Spleen (tissue), 11 donors: ENCODE results near the gene MIA2. TPM values are rescaled to one million over a fixed set of nuclear protein-coding genes. Genes with fewer than 3 reads are reported as not detected.
"Not testable (repeated sequence)": the region's sequence is repeated elsewhere in the genome, so short reads cannot be mapped to it uniquely, and the experiment has no call there.

Source experiments
- DNase-seq: peaks from one replicate; pipeline ENCODE4 v3.0.0-alpha.2; 2020
- H3K27ac ChIP-seq, 8 donors: fragments of 200-600 bp; sonication (generic) in 7 of 8; 1 replicate in 4 of 8; 2 replicates in 4 of 8; pipeline versions ENCODE4 v1.5.0 to v1.8.0; 2016 to 2021; ENCODE audit warnings: inconsistent platforms in 4 of 8, mild to moderate bottlenecking in 4 of 8, moderate library complexity in 1 of 8
- H3K27me3 ChIP-seq, 7 donors: fragments of 200-600 bp; sonication (generic) in 6 of 7; replicated peaks in 1 of 7; 1 replicate in 4 of 7; 2 replicates in 3 of 7; pipeline versions ENCODE4 v1.5.0 to v1.8.0; 2016 to 2021; ENCODE audit warnings: inconsistent platforms in 3 of 7, mild to moderate bottlenecking in 1 of 7
- H3K36me3 ChIP-seq, 6 donors: fragments of 200-600 bp; sonication (generic) in 5 of 6; 1 replicate in 4 of 6; 2 replicates in 2 of 6; pipeline versions ENCODE4 v1.5.0 to v1.8.0; 2016 to 2021; ENCODE audit warnings: inconsistent platforms in 2 of 6
- H3K4me1 ChIP-seq, 6 donors: fragments of 200-600 bp; sonication (generic) in 5 of 6; 1 replicate in 3 of 6; 2 replicates in 3 of 6; pipeline versions ENCODE4 v1.5.0 to v1.8.0; 2016 to 2021; ENCODE audit warnings: inconsistent platforms in 3 of 6
- H3K4me3 ChIP-seq, 8 donors: fragments of 200-600 bp; sonication (generic) in 7 of 8; 1 replicate in 4 of 8; 2 replicates in 4 of 8; pipeline versions ENCODE4 v1.5.0 to v1.8.0; 2016 to 2021; ENCODE audit warnings: inconsistent platforms in 4 of 8, mild to moderate bottlenecking in 4 of 8, moderate library complexity in 2 of 8
- H3K9me3 ChIP-seq, 8 donors: fragments of 200-600 bp; sonication (generic) in 7 of 8; 1 replicate in 4 of 8; 2 replicates in 4 of 8; pipeline versions ENCODE4 v1.5.0 to v1.8.0; 2016 to 2021; ENCODE audit warnings: inconsistent platforms in 4 of 8
- CTCF ChIP-seq, 11 experiments: fragments of 200-600 bp in 7 of 11; fragments of 450-650 bp in 4 of 11; sonication (generic) in 4 of 11; IDR thresholded peaks in 8 of 11; conservative IDR thresholded peaks in 3 of 11; 1 replicate in 7 of 11; 2 replicates in 4 of 11; pipeline versions ENCODE4 v1.4.0 to v1.8.0; 2016 to 2021; ENCODE audit warnings: antibody characterized with exemption in 11 of 11, inconsistent platforms in 4 of 11, mild to moderate bottlenecking in 1 of 11
- POLR2A ChIP-seq, 3 donors: fragments of 450-650 bp; IDR thresholded peaks; one replicate each; pipeline ENCODE4 v1.5.1; 2017; ENCODE audit warnings: antibody characterized with exemption in 3 of 3, mild to moderate bottlenecking in 1 of 3
- POLR2AphosphoS5 ChIP-seq, 3 donors: sonication (generic); formaldehyde crosslinking; IDR thresholded peaks; one replicate each; pipeline ENCODE4 v1.5.1; 2017; ENCODE audit warnings: antibody characterized with exemption in 3 of 3
- WGBS, 5 donors: extraction: QIAGEN DNeasy Blood & Tissue Kit in 3 of 5; methylation state at CpG; one replicate each; pipeline versions ENCODE4 v1.1.5 to v1.1.7; 2013 to 2018; 5-methylcytosine and 5-hydroxymethylcytosine counted together
- intact Hi-C: fragments of 100-400 bp; cut with DNase I; formaldehyde crosslinking; loops from one replicate; pipeline ENCODE4 v1.15.0; 2023; ENCODE audit warnings: low total_unique reads
- polyA plus RNA-seq, 3 donors: library from polyadenylated mRNA; stranded (reverse); fragments of 200-250 nt; gene quantifications; one replicate each; pipeline ENCODE4 v1.2.1, GENCODE V29; 2013
- total RNA-seq, 7 donors: library from RNA; depleted of rRNA in 3 of 7; stranded (reverse); fragments of >200 nt in 3 of 7; fragmentation: NEBNext Ultra II Directional in 4 of 7; extraction: Animal tissue kit (Norgen Biotek cat#: 25700) in 4 of 7; gene quantifications; one replicate each; pipeline versions ENCODE4 v1.1.0 to v1.2.1, GENCODE V29; 2016 to 2021
- donor health status: healthy with polysubstance abuse.
- donor health status: DM: no; HTN: no; CAD: no; lungs with moderate emphysema.
- donor health status: DM: no; HTN: no; CAD: no.
- donor health status: Bipolar disorder and iron deficiency.
- donor health status: healthy.
- donor health status: DM: no; HTN: no; CAD: no.
- donor health status: DM: yes; HTN: yes; CAD: no.

MIA2 gene
- total and polyA plus RNA-seq, 10 donors, result 18.3 to 31.3 (median 24.8) TPM

- H3K9me3 ChIP-seq, result no peaks in the 10 kb centered on the region
- no peaks in the 10 kb centered on the region for H3K36me3 ChIP-seq
- no peaks in the 10 kb centered on the region for H3K4me1 ChIP-seq
- intact Hi-C loops, result no loop called here
- 50 to 61% (median 54%) methylated on average over 3 of the region's 3 CpGs for WGBS, 5 donors
- no peaks in the 10 kb centered on the region for H3K27me3 ChIP-seq
- no peak for DNase-seq
- TF ChIP-seq CTCF (IDR thresholded peaks at IDR 0.05 in 8 of 11, conservative IDR thresholded peaks at IDR 0.05 in 3 of 11) (no peak), POLR2AphosphoS5 (IDR thresholded peaks at IDR 0.05) (no peak), POLR2A (IDR thresholded peaks at IDR 0.05) (no peak)
- H3K4me3 ChIP-seq, result no peak overlapping the region
- H3K27ac ChIP-seq, result no peak overlapping the region
Measured at GRCh38 chr14:39219075-39219499, 14.6 kb upstream of the MIA2 start.

GRCh38 chr14:39220473-39220872 is 13.2 kb upstream of the MIA2 start:
- intact Hi-C loops, H3K4me1 ChIP-seq, H3K27ac ChIP-seq, DNase-seq, H3K9me3 ChIP-seq, H3K27me3 ChIP-seq, H3K4me3 ChIP-seq, H3K36me3 ChIP-seq: not testable (repeated sequence)
- 92 to 100% (median 97%) methylated on average over 1 of the region's 1 CpG for WGBS, 5 donors

GRCh38 chr14:39228044-39228443 is 5.7 kb upstream of the MIA2 start:
- WGBS, 5 donors, result 86 to 96% (median 91%) methylated on average over 3 of the region's 3 CpGs
- no peaks in the 10 kb centered on the region for H3K36me3 ChIP-seq
- H3K4me1 ChIP-seq, result peaks cover 0 to 41% (median 13%) of the 10 kb centered on the region in 6 donors
- peak overlapping the region in 2 of 8 donors; percentile 68 to 73 for H3K27ac ChIP-seq
- no peaks in the 10 kb centered on the region for H3K9me3 ChIP-seq
- no peak overlapping the region for H3K4me3 ChIP-seq
- no peaks in the 10 kb centered on the region for H3K27me3 ChIP-seq
- no peak for TF ChIP-seq POLR2AphosphoS5 (IDR thresholded peaks at IDR 0.05)
- no peak for TF ChIP-seq CTCF (IDR thresholded peaks at IDR 0.05 in 8 of 11, conservative IDR thresholded peaks at IDR 0.05 in 3 of 11)
- TF ChIP-seq POLR2A (IDR thresholded peaks at IDR 0.05), result no peak
- DNase-seq, result no peak
- intact Hi-C loops, result no loop called here

- no peak for TF ChIP-seq POLR2AphosphoS5 (IDR thresholded peaks at IDR 0.05)
- TF ChIP-seq CTCF (IDR thresholded peaks at IDR 0.05 in 8 of 11, conservative IDR thresholded peaks at IDR 0.05 in 3 of 11), result no peak
- no peak for TF ChIP-seq POLR2A (IDR thresholded peaks at IDR 0.05)
- no peak for DNase-seq
- 62 to 74% (median 66%) methylated on average over 11 of the region's 11 CpGs for WGBS, 5 donors
- Histone ChIP-seq H3K27ac (peak overlapping the region in 6 of 8 donors; percentile 15 to 73 (median 58)), H3K4me3 (no peak overlapping the region), H3K36me3 (no peaks in the 10 kb centered on the region), H3K27me3 (no peaks in the 10 kb centered on the region), H3K4me1 (peaks cover 0 to 47% (median 17%) of the 10 kb centered on the region in 6 donors), H3K9me3 (no peaks in the 10 kb centered on the region)
- intact Hi-C loops, result no loop called here
Measured at GRCh38 chr14:39228509-39229221, 5.0 kb upstream of the MIA2 start.
